ACC112 (cell line): ENCODE results near the gene RGSL1.
"Not testable (repeated sequence)": the region's sequence is repeated elsewhere in the genome, so short reads cannot be mapped to it uniquely, and the experiment has no call there.

Experiments used
- H2AFZ ChIP-seq: fragments of 200-600 bp; sonication (generic); one replicate; pipeline ENCODE4 v1.6.0; 2017; ENCODE audit warnings: antibody characterized with exemption, low read length; ENCODE audit not compliant: unreplicated experiment
- H3K27ac ChIP-seq: fragments of 200-600 bp; sonication (generic); 2 replicates; pipeline ENCODE4 v1.5.1; 2014; ENCODE audit warnings: low read depth, mild to moderate bottlenecking, antibody characterized with exemption, low read length, moderate library complexity
- H3K27me3 ChIP-seq: fragments of 200-600 bp; sonication (generic); 2 replicates; pipeline ENCODE4 v1.6.1; 2014; ENCODE audit warnings: mild to moderate bottlenecking, antibody characterized with exemption, low read length, moderate library complexity, mixed read lengths; ENCODE audit not compliant: insufficient read depth
- H3K36me3 ChIP-seq: fragments of 200-600 bp; sonication (generic); 2 replicates; pipeline ENCODE4 v1.6.1; 2016; ENCODE audit warnings: mild to moderate bottlenecking, antibody characterized with exemption, low read length, moderate library complexity, mixed read lengths; ENCODE audit not compliant: insufficient read depth
- H3K4me1 ChIP-seq: fragments of 200-600 bp; sonication (generic); one replicate; pipeline ENCODE4 v1.6.1; 2016; ENCODE audit warnings: low read length, mixed read lengths; ENCODE audit not compliant: insufficient read depth, unreplicated experiment, control insufficient read depth
- H3K4me3 ChIP-seq: fragments of 200-600 bp; sonication (generic); 2 replicates; pipeline ENCODE4 v1.5.1; 2014; ENCODE audit warnings: mild to moderate bottlenecking, low read depth, low read length
- H3K79me2 ChIP-seq: fragments of 200-600 bp; sonication (generic); one replicate; pipeline ENCODE4 v1.6.0; 2016; ENCODE audit warnings: low read length; ENCODE audit not compliant: control insufficient read depth, unreplicated experiment, insufficient read depth

Gene RGSL1

DNA sequence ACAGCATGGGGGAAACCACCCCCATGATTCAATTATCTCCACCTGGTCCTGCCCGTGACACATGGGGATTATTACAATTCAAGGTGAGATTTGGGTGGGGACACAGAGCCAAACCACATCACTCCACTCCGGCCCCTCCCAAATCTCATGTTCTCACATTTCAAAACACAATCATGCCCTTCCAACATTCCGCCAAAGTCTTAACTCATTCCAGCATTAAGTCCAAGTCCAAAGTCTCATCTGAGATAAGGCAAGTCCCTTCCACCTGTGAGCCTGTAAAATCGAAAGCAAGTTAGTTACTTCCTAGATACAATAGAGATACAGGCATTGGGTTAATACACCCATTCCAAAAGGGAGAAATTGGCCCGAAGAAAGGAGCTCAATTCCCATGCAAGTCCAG lies 78.3 kb downstream of the RGSL1 start:
- H3K4me3 ChIP-seq, H3K36me3 ChIP-seq, H3K27ac ChIP-seq, H2AFZ ChIP-seq, H3K4me1 ChIP-seq, H3K79me2 ChIP-seq: not testable (repeated sequence)
- peaks cover 17% of the 10 kb centered on the region for H3K27me3 ChIP-seq

GRCh38 chr1:182533896-182534295 lies 84.0 kb downstream of the RGSL1 start:
- H3K36me3 ChIP-seq, result no peaks in the 10 kb centered on the region
- H3K79me2 ChIP-seq, result no peaks in the 10 kb centered on the region
- H3K4me3 ChIP-seq, result no peak overlapping the region
- H3K27ac ChIP-seq, result no peak overlapping the region
- peaks cover 37% of the 10 kb centered on the region for H3K27me3 ChIP-seq
- no peak overlapping the region for H2AFZ ChIP-seq
- H3K4me1 ChIP-seq, result no peaks in the 10 kb centered on the region

DNA sequence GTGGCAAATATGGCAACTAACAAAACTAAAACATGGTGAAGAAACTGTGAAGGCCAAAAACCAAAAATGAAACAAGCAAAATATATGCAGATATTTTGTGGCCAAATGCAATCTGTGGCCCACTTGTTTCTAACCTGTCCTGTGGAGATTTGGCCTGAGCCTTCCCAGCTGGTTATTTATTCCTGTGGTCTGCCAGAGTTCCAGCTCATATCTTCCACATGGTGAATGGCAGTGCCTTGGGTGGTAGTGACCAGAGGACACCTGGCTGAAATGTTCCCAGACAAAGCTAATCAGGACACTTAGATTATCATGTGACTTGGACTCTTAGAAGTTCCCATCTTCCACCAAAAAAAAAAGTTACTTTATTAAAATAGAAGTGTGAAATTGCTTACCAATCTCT lies 99.4 kb downstream of the RGSL1 start:
- no peaks in the 10 kb centered on the region for H3K36me3 ChIP-seq

GRCh38 chr1:182549811-182550210 lies 99.9 kb downstream of the RGSL1 start:
- no peaks in the 10 kb centered on the region for H3K27me3 ChIP-seq
- no peak overlapping the region for H2AFZ ChIP-seq
- H3K79me2 ChIP-seq, result no peaks in the 10 kb centered on the region
- no peak overlapping the region for H3K27ac ChIP-seq
- no peaks in the 10 kb centered on the region for H3K4me1 ChIP-seq
- H3K36me3 ChIP-seq, result no peaks in the 10 kb centered on the region
- no peak overlapping the region for H3K4me3 ChIP-seq

More for the DNA sequence above, 99.4 kb downstream of the RGSL1 start:
- Histone ChIP-seq H3K79me2 (no peaks in the 10 kb centered on the region), H3K4me3 (no peak overlapping the region), H3K27ac (no peak overlapping the region), H2AFZ (no peak overlapping the region), H3K27me3 (peaks cover under 1% of the 10 kb centered on the region; the same call in 1 of the 2 replicates), H3K4me1 (no peaks in the 10 kb centered on the region)

GRCh38 chr1:182552527-182552926 lies 102.6 kb downstream of the RGSL1 start:
- Histone ChIP-seq H3K36me3 (no peaks in the 10 kb centered on the region), H3K4me1 (no peaks in the 10 kb centered on the region), H3K27ac (no peak overlapping the region), H3K27me3 (no peaks in the 10 kb centered on the region), H2AFZ (no peak overlapping the region), H3K4me3 (no peak overlapping the region), H3K79me2 (no peaks in the 10 kb centered on the region)

DNA sequence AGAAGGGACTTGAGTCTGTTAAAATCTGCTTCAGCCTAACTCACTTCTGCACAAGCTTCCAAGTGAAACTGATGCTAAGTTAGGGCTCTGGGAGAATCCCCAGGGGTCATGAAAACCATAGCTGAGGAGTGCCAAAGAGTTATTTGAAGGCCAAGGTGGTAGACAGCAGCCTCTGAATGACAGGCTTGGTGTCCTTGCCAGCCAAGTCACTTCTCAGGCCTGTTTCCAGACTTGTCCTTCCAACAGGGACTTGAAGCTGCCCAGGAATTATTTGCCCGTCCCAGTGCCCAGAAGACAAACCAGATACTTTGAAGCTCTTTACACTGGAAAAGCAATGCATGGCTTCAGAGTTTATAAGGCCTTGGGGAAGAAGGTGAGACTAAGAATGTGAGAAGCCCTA lies 105.5 kb downstream of the RGSL1 start:
- no peak overlapping the region for H3K4me3 ChIP-seq
- no peaks in the 10 kb centered on the region for H3K27me3 ChIP-seq
- no peaks in the 10 kb centered on the region for H3K36me3 ChIP-seq
- H3K79me2 ChIP-seq, result no peaks in the 10 kb centered on the region
- H2AFZ ChIP-seq, result no peak overlapping the region
- no peaks in the 10 kb centered on the region for H3K4me1 ChIP-seq
- H3K27ac ChIP-seq, result no peak overlapping the region

GRCh38 chr1:182556279-182556678 lies 106.3 kb downstream of the RGSL1 start:
- Histone ChIP-seq H3K27me3 (peaks cover 3% of the 10 kb centered on the region; the same call in 1 of the 2 replicates), H3K4me1 (no peaks in the 10 kb centered on the region), H3K36me3 (no peaks in the 10 kb centered on the region), H3K79me2 (no peaks in the 10 kb centered on the region), H3K4me3 (no peak overlapping the region), H3K27ac (no peak overlapping the region), H2AFZ (no peak overlapping the region)

GRCh38 chr1:182560392-182560984 lies 110.5 kb downstream of the RGSL1 start:
- H3K4me3 ChIP-seq, result no peak overlapping the region
- peaks cover 9% of the 10 kb centered on the region; the same call in 1 of the 2 replicates for H3K27me3 ChIP-seq
- no peak overlapping the region for H3K27ac ChIP-seq
- no peaks in the 10 kb centered on the region for H3K4me1 ChIP-seq
- no peak overlapping the region for H2AFZ ChIP-seq
- no peaks in the 10 kb centered on the region for H3K36me3 ChIP-seq
- H3K79me2 ChIP-seq, result no peaks in the 10 kb centered on the region

DNA sequence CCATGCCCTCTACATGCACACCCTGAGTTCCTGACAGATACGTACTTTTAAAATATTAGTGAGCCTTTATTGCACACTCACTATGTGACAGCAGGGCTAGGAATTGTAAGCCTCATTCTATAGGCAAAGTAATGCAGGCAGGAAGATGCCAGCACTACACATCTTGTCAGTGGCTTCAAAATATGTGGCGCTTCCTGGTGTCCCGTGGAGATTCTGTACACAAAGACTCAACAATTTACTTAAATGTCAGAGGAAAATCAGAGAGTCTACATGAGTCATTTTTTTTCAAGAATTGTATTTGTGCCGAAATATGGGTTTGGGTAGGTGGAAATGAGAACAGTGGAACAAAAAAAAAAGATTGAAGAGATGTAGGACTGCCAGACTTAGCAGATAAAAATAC lies 111.5 kb downstream of the RGSL1 start:
- Histone ChIP-seq H3K79me2 (no peaks in the 10 kb centered on the region), H3K36me3 (no peaks in the 10 kb centered on the region), H3K4me3 (no peak overlapping the region), H3K27me3 (peaks cover 9% of the 10 kb centered on the region; the same call in 1 of the 2 replicates), H2AFZ (no peak overlapping the region), H3K4me1 (no peaks in the 10 kb centered on the region), H3K27ac (no peak overlapping the region)

DNA sequence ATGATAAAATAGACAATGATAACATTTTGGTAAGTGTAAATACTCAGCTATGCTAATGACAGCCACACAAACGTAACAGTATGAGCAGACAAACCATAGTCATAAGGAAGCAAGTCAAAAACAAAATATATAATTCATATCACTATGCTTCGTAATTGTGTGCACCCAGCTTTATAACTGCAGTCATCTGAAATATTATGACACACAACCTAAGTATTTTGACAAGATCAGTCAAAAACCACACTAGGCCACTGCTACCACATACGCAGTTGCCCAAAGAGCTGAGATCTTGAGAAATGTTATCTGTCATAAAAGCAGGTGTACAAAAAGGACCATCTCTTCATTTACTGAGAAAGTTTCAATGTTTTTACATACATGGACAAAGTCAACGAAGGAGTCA lies 113.1 kb downstream of the RGSL1 start:
- Histone ChIP-seq H3K27me3 (peaks cover 9% of the 10 kb centered on the region; the same call in 1 of the 2 replicates), H3K27ac (no peak overlapping the region), H3K4me1 (no peaks in the 10 kb centered on the region), H3K36me3 (no peaks in the 10 kb centered on the region), H3K79me2 (no peaks in the 10 kb centered on the region), H2AFZ (no peak overlapping the region), H3K4me3 (no peak overlapping the region)

DNA sequence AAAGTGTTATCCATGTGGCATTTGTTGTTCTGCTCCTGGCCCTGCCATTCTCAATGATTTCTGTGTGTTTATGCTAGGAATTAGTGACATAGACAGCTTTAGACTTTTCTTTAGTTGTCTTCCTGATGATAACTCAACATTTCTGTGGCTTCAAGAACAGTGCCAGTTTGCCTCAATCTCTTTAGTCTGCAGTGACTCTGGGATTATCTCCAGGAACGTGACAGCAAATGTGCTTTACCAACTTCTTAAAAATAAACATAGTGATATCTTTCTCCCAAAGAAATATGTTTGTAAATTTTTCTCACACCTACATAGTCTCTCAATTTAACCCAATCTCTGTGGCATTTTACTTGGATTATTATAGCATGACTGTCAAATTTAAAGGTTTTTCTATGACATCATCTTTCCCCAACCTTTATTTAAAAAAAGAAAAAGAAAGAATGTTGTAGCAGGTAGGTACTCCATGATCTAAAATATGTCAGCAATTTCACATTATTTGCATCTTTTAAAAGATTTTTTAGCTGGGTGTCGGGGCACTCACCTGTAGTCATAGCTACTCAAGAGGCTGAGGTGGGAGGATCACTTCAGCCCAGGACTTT lies 114.6 kb downstream of the RGSL1 start:
- Histone ChIP-seq H3K4me1 (peaks cover 5% of the 10 kb centered on the region), H3K79me2 (no peaks in the 10 kb centered on the region)

More for the DNA sequence above, 114.6 kb downstream of the RGSL1 start:
- Histone ChIP-seq H3K36me3 (no peaks in the 10 kb centered on the region), H3K27me3 (peaks cover 9% of the 10 kb centered on the region; the same call in 1 of the 2 replicates), H2AFZ (no peak overlapping the region), H3K4me3 (no peak overlapping the region), H3K27ac (no peak overlapping the region)
